Retinal pigment epithelial cell (primary cell): Measurements from ENCODE around the gene SH3BGRL3.

Experiments
- DNase-seq: peaks from one replicate; pipeline ENCODE4 v3.0.0-alpha.2; 2010; ENCODE audit warnings: low read depth
- H3K4me3 ChIP-seq: 2 replicates; pipeline ENCODE4 v1.5.1; 2011; ENCODE audit warnings: mild to moderate bottlenecking, low read length, control low read depth, moderate library complexity
- CTCF ChIP-seq: conservative IDR thresholded peaks from 2 replicates; pipeline ENCODE4 v1.5.1; 2011; ENCODE audit warnings: low read depth, low read length, control low read depth, inconsistent platforms

SH3BGRL3 gene

DNA sequence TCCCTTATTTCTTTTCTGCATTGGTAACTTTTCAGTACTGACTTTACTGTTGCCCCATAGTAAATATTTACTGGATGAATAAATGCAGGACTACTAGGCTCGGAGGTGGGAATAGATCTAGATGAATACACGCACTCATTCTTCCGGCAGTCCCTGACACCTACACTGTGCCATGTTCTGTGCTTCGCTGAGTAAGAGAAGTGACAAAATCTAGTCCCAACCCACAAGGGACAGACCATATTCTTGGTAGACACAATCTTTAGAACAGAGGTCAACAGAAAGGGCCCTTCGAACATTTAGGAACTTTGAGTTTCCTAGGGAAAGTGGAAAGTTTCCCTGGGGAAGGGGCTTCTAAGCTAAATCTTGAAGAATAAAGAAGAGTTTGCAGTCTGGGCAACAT is 34.6 kb downstream of the SH3BGRL3 start:
- no peak for TF ChIP-seq CTCF
- no peak overlapping the region for H3K4me3 ChIP-seq
- no peak for DNase-seq

DNA sequence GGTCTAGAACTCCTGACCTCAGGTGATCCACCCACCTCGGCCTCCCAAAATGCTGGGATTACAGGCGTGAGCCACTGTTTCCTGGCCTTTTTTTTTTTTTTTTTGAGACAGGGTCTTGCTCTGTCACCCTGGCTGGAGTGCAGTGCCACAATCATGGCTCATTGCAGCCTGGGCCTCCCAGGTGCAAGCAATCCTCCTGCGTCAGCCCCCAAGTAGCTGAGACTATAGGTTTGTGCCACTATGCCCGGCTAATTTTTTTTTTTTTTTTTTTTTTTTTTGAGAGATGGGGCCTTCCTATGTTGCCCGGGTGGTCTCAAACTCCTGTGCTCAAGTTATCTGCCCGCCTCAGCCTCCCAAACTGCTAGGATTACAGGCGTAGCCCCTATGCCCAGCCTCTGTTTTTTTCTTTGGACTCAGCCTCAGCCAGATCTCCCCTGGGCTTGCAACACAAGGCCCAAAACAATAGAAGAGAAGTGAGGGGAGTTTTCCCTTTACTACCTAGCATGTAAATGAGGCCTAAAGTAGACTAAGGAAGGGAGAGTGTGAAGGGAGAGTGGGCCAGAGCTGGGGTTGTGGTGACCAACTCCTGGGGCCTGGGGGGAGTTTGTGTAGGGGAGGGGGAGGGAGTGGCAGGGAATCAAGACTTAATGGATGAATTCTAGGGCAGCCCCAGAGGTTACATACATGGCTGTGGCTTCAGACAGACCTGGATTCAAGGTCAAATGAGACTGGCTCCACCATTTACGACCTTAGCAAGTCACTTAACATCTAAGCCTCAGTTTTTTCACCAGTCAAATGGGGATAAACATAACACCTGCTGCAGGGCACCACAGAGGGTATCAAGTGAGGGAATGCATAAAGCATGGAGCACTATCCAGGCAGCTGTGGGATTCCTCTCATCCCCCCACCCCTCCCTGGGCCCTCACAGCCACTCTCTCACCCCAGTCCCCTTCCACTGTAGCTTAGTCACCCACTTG is 36.3 kb downstream of the SH3BGRL3 start:
- no peak for DNase-seq
- no peak for TF ChIP-seq CTCF
- no peak overlapping the region for H3K4me3 ChIP-seq

DNA sequence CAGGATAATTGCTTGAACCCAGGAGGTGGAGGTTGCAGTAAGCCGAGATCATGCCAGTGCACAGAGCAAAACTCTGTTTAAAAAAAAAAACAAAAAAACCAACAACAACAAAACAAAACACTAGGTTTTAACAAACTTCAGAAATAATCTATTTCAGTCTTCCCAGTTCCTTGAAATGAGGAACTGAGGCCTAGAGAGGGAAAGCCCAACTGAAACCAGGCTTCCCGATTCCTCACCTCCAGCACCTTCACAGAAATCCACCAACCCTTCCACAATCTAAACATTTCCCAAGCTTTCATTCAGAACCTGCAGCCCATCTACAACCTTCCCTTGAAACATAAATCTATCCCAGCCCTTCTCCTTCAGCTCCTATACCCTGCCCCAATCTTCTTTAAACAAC is 37.3 kb downstream of the SH3BGRL3 start:
- no peak for DNase-seq
- H3K4me3 ChIP-seq, result no peak overlapping the region
- TF ChIP-seq CTCF, result no peak

DNA sequence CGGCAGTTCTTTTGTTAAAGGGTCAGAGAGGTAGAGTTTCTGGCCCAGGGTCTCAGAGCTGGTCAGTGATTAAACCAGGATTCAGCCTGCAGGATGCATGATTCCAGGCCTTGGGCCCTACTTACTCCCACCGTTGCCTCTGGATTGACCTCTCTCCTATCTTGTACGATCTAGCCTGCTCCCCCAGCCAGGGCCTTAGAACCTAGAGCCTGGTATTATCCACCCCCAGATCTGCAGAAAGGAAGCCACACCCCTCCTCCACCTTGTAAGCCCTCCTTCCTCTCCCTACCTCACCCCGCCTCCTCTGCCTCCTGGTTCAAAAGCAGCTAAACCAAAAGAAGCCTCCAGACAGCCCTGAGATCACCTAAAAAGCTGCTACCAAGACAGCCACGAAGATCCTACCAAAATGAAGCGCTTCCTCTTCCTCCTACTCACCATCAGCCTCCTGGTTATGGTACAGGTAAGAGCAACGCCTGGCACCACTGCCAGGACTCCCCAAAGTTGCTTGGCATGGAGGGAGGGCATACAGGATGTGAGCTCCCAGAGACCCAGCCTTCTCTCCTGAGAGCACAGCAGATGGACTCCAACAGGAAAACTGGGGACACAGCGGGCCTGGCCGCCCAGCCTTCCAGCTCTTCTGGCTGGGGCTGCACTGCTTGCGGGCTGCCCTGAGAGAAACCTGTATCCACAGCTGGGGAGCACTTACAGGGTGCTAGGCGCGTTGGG is 37.9 kb downstream of the SH3BGRL3 start, which contains the start of gene CD52:
CD52 (plus strand) TSS at position 347 of the 726 bp plus-strand sequence; CDS start at position 407, 60 bp downstream.
- TF ChIP-seq CTCF, result no peak
- H3K4me3 ChIP-seq, result no peak within 1 kb of the TSS
- no peak for DNase-seq

DNA sequence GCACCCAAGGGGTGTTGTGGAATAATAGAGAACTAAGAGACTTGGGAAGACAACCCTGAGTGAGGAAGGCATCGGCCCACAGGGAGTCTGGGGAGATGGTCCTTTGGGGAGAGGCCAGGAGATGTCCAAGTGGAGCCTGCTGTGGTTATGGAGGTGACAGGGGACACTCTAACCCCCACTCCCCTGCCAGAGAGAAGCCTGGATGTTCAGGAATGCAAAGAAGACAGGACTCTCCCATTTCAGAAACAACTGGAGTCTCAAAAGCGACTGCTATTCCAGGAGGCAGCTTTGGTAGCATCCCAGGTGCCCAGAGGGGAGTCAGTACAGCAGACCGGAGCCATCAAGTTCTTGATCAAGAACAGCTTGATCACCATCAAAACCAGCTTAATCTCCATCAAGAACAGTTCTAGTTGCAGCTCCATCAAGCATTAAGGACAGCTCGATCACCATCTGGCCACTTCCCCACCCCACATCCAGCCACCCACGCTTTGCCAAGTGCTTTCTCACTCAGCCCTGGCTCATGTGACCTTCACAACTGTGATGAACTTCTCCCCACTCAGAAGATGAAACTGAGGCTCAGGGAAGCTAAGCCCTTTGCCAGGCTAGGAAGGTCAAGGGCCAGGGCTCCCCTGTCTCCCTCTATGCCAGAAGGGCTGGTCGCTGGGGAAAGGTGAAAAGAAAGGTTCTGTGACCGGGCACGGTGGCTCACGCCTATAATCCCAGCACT is 38.6 kb downstream of the SH3BGRL3 start:
- no peak overlapping the region for H3K4me3 ChIP-seq
- no peak for DNase-seq

GRCh38 chr1:26320896-26321295 is 41.0 kb downstream of the SH3BGRL3 start:
- DNase-seq, result no peak
- H3K4me3 ChIP-seq, result no peak overlapping the region

More for the DNA sequence above, 38.6 kb downstream of the SH3BGRL3 start:
- TF ChIP-seq CTCF, result no peak

More at GRCh38 chr1:26320896-26321295, 41.0 kb downstream of the SH3BGRL3 start:
- no peak for TF ChIP-seq CTCF
